GM23338 (cell line): ENCODE measurements around the gene EARS2. TPM values are rescaled to one million over a fixed set of nuclear protein-coding genes. Genes with fewer than 3 reads are reported as not detected.

ENCODE experiments used
- polyA plus RNA-seq: library from polyadenylated mRNA; unstranded; fragments of >200 nt; fragmentation: Nextera tagmentation; extraction: Ambion mirVana; gene quantifications from 2 replicates; pipeline ENCODE4 v1.2.1, GENCODE V29; 2016
- total RNA-seq: library from RNA; depleted of rRNA; stranded (reverse); fragments of >200 nt; shearing (Covaris generic); gene quantifications from 2 replicates; pipeline ENCODE4 v1.2.3, GENCODE V29; 2014; rRNA removed

EARS2 gene
- total and polyA plus RNA-seq, 2 experiments from 2014 or later, result 22.6 to 89.1 TPM

Other genes starting within 250 kb of the EARS2 start
- gene COG7, start 104.2 kb downstream of the EARS2 start, total RNA-seq, result 19.6 and 20.0 TPM in 2 replicates
- gene COG7, start 104.2 kb downstream of the EARS2 start, polyA plus RNA-seq, result 9.2 and 10.3 TPM in 2 replicates
- gene GGA2, start 46.9 kb downstream of the EARS2 start, total RNA-seq, result 76.6 and 114 TPM in 2 replicates
- 36.2 and 40.3 TPM in 2 replicates for gene GGA2, start 46.9 kb downstream of the EARS2 start, polyA plus RNA-seq
- gene UBFD1, start 377 bp upstream of the EARS2 start, total RNA-seq, result 201 and 249 TPM in 2 replicates
- 27.7 and 28.5 TPM in 2 replicates for gene UBFD1, start 377 bp upstream of the EARS2 start, polyA plus RNA-seq
- gene NDUFAB1, start 39.0 kb upstream of the EARS2 start, total RNA-seq, result 136 and 164 TPM in 2 replicates
- gene NDUFAB1, start 39.0 kb upstream of the EARS2 start, polyA plus RNA-seq, result 449 and 477 TPM in 2 replicates
- 30.8 and 34.0 TPM in 2 replicates for gene PALB2, start 84.0 kb upstream of the EARS2 start, total RNA-seq
- 24.2 and 32.0 TPM in 2 replicates for gene PALB2, start 84.0 kb upstream of the EARS2 start, polyA plus RNA-seq
- gene DCTN5, start 84.1 kb upstream of the EARS2 start, total RNA-seq, result 31.6 and 69.6 TPM in 2 replicates
- gene DCTN5, start 84.1 kb upstream of the EARS2 start, polyA plus RNA-seq, result 11.2 and 11.5 TPM in 2 replicates
- 141 TPM in 2 replicates for gene PLK1, start 121.5 kb upstream of the EARS2 start, total RNA-seq
- gene PLK1, start 121.5 kb upstream of the EARS2 start, polyA plus RNA-seq, result 66.0 and 69.0 TPM in 2 replicates
- 0.97 and 1.1 TPM in 2 replicates for gene ERN2, start 155.9 kb upstream of the EARS2 start, total RNA-seq
- gene ERN2, start 155.9 kb upstream of the EARS2 start, polyA plus RNA-seq, result 0.73 and 0.97 TPM in 2 replicates
- gene CHP2, start 197.7 kb upstream of the EARS2 start, total RNA-seq, result 3.3 and 3.7 TPM in 2 replicates
- 2.3 and 2.4 TPM in 2 replicates for gene CHP2, start 197.7 kb upstream of the EARS2 start, polyA plus RNA-seq